Stimulated activated CD8-positive, alpha-beta memory T cell treated with anti-CD3 and anti-CD28 coated beads, Interleukin-15, amount 100 ng/mL, for 1 hour (primary cell): ENCODE results near the gene ANKRD39.

ENCODE experiments used
- DNase-seq: peaks from one replicate; pipeline ENCODE4 v3.0.0-alpha.2; 2020; ENCODE audit warnings: low read depth

Gene ANKRD39

DNA sequence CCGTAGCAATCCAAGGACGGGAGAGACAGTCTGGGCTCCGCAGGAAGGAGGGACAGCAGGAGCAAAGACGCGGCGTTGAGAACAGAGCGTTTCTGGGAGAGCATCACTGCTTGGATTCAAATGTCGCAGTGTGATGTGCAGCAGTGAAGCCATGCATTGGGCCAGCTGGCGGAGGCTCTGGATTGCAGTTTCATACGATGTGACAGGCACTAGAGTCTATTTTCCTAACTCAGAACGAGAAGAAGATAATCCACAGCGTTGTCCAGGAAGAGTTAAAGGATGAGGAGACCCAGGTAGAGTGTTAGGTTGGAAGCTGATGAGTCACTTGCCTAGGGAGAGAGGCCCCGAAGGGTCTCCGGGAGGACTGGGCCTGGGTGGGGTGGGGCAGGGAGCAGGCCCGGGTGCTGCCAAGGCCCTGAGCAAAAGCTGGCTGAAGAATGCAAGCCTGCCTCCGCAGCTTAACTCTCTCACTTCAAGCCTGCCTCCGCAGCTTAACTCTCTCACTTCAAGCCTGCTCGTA is 29.7 kb upstream of the ANKRD39 start:
- no peak for DNase-seq

DNA sequence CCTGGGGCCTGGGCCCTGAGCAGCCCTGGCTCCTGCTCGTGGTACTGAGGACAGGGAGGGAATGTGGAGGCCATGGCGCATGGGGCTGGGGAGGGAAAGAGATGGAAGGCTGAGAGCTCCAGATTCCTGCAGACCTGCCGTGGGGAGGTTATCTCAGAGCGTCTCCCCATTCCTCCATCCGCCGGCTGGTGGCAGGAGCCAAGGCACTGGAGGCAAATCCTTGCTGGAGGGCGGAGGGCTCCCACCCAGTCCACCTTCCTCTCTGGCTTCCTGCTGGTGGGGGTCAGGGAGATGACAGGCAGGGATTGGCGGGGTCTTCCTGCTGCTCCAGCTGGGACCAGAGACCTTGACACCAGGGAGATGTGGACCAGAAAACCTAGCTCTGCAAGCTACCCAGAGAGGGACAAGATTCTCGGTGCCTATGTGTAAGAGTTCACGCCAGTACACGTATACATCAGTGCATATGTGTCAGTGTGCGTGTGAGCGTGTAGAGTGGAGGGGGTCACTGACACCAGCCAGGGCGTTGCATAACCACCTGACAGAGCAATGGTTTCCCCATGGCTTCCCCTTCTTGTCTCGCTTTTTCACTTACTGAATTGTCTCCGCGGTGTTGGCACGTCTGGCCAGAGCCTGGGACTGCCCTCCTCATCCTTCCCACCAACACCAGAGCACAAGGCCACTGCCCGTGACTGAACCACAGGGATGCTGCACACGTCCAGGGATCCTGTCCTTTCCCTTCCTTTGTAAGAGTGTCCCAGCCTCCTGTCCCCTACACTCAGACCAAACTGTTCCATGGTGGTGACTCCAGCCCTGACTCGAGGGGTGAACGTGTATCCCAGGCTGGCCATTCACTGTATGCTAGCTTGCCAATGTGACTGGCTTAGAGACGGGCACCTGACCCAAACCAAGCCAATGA is 27.9 kb upstream of the ANKRD39 start:
- DNase-seq, result no peak

DNA sequence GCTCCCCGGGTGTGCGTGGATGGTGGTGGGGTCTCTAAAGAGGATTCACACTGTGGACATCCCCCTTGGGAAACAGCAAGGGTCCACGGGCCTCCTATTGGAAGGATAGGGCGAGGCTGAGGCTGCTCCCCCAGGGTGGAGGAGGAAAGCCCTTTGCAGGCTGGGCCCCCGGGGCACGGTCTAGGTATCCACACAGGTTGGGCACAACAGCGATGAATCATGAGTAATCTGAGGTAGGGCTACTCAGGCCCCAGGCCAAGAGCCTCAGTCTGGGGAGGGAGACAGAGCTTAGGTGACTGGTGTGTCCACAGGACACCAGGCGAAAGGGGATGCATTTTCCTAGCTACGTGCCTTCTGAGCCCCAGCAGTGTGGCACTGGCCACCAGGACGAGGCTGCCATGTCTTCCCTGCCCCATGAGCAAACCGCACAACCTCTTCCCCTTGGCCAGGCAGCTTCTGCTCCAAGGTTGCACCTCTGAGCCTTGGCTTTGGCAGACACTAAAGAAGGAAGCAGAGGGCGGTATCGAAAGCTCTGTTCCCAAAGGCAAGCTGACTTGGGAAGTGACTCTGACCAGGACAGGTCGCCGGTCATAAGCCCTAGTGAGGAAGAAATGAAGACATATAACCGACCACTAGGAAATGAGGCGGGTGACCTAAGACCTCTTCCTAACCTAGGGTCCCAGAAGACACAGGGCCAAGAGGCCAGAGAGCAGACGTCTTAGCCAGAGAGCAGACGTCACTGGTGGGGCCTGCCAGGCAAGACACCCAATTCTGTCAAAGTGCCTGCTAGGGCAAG is 26.7 kb upstream of the ANKRD39 start:
- no peak for DNase-seq

DNA sequence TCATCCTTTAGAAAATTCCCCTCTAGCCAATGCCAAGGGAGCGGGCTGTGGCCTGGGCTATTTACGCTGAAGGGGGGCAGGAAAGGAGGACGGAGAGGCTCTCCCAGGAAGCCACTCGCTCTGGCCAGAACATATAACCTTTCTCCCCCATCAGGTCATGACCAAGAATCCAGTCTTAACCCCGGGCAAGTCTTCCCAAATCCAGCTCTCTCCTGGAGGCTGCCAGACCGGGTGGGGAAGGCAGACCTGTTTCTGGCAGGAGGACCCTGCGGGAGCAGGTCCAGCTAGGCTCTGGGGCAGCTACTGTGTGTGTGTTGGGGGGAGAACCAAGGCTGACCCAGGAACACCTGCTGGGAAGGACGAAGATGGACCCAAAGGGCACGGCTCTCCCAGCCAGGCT is 25.5 kb upstream of the ANKRD39 start:
- no peak for DNase-seq

DNA sequence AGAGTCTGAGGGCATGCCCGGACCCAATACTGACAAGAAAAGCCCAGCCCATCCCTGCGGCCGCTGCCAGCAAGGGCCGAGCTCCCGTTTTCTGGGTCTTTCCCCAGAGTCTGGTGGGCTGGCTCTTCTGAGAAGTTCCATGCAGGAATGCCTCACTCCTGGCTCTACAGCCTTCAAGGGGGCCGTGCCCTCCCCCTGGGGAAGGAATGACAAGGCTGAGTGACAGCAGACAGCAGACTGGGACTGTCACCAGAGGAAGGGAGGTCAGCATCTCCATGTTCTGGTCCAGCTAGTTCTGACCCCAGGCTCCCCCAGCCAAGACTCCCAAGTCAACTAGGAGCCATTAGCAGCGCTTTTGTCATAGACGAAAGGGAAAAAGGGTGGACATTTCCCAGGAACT is 25.1 kb upstream of the ANKRD39 start:
- DNase-seq, result no peak

DNA sequence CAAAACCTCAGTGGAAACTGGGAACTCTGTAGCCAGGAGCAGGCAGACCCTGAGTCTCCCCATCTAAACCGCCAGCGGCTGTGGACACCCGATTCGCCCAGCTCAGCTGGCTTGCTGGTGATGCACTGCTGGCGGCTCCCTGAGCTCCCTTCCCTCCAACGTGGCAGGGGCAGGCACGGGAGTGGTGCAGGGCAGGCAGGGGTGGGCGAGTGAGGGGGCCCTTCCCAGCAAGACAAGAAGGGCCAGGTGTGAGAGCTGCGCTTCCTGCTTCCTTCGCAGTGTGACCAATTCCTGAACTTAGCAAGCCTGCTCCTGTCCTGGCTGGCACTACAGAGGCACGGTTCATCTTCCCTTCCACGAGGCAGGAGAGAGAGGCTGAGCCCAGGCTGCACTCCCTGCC is 24.4 kb upstream of the ANKRD39 start:
- no peak for DNase-seq

DNA sequence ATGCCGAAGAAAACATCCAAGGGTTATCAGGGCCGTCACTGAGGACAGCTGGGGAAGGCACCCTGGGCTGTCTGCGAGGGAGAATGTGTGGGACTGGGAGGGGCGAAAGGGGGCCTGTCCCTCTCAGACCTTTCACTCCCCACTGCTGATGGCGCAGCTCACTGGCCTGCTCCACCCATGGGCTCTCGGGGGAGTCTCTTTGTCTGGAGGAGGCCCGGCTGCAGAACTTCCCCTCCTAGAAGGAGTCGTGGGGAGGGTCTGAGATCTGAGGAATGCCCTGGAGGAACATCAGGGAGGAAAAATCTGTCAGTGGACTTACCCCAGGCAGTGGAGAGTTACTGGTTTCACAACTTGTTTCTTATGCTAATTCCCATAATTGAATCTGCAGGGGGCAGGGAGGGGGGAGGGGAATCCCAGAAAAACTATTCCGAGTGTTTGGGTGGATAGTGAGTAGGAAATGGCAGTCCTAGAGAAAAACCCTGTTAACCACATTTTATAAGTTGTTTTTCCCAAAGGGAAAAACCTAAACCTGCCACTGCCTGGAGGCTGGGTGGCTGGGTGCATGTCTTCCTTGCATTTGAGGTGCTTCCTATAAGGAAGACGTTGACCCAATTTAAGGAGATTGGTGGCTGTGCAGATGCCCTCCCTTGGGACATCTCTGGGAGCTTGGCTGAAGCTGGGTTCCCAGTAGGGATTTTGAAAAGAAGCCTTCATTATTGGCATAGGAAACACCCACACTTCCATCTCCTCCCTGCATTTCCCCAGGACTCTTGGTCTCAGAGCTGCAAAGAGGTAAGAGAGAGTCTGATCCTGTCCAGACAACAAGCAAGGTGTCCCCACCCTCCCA is 23.8 kb upstream of the ANKRD39 start:
- no peak for DNase-seq

DNA sequence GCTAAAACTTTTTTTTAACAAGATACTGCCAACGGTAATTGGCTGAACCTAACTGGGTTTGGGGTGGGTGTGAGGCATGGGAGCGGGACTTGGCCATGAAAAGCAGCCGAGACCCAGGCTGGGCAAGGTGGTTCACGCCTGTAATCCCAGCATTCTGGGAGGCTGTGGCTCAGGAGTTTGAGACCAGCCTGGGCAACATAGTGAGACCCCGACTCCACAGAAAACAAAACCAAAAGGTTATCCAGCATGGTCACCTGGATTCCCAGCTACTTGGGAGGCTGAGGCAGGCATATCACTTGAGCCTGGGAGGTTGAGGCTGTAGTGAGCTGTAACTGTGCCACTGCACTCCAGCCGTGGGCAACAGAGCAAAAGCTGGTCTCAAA is 23.1 kb upstream of the ANKRD39 start:
- DNase-seq, result no peak

DNA sequence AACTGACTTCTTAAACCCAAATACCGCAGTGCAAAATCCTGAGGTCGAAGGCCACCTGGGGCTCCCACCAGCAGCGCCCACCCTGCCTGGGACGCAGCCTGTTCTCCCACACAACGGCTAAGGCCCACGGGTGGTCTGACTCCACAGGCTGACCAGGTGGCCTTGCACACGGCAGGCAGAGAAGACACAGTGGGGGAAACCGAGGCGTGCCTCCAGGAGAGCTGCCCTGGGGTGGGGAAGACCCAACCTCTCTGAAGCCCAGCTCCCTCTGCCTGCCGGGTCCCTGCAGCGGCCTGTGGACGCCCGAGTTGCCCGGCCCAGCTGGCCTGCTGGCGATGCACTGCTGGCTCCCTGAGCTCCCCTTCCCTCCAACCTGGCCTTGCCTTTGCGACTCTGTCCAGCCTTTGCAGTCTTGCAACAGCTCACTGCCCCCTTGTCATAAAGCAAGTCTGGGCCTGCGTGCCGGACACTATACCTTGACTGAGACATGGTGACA is 21.8 kb upstream of the ANKRD39 start:
- no peak for DNase-seq

DNA sequence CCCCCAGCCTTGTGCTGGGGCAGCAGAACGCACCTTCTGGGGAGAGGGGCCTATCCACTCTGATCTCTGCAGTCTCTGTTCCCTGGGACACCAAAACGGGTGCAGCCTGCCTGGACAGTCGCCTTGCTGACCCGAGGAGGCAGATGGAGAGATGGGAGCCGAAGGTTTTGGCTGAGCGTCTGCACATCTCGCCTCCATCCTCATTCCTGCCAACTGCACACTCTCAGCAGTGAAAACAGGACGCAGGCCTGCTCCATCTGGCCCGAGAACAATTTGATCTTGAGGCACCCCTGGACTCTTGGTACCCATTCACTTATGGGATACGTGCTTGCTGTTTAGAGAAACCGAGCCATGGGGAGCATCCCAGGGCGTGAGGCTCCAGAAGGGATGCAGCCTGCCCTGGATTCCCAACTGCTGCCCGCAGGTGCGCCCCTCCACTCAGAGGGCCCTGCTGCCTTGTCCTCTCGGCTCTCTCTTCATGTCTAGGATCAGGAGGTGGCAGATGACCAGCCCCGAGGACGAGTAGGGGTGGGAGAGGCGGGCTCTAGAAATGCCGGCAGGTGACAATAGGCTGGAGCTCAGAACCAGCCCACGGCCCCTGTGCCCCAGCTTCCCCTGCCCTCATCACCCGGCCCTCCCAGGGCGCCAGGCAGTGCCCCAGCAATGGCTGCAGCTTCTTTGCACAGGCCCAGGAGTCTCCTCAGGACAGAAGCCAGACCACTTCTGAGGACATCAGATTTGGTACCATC is 21.2 kb upstream of the ANKRD39 start:
- no peak for DNase-seq

DNA sequence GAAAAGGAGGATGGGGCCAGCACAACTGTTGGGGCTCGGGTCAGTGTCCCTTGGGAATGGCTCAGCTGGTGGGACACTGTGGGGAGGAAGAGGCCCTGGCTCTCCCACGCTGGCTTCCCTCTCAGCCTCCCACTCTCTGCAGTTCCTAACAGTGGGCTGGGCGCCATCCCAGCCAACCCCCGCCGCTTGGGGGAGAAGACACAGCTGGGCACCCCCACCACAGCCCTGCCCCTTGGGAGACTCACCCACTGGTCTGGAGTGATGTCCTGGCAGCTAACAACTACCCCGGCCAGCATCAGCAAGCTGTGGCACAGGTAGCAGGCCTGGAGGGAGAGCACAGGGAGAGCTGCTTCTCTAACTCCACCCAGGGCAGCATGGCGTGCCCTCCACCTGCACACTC is 20.4 kb upstream of the ANKRD39 start:
- no peak for DNase-seq

DNA sequence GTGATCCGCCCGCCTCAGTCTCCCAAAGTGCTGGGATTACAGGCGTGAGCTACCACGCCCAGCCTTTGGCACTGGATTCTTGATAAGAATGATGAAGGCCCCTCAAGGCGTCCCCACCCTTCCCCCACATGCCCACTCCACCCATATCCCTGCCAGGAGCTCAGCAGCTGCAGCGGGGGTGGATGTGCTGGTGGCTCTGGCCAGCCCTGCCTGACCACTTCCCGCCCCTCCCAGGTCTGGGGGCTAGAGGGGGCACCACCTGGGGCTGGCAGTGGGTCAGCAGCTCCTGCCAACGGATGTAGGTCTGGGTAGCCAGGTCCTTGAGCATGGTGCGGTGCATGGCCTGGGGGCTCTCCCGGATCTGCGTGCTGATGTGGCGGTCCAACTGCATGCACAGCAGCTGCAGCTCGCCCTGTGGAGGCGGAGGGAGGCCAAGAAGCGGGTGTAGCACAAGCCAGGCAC is 19.8 kb upstream of the ANKRD39 start:
- DNase-seq, result no peak

DNA sequence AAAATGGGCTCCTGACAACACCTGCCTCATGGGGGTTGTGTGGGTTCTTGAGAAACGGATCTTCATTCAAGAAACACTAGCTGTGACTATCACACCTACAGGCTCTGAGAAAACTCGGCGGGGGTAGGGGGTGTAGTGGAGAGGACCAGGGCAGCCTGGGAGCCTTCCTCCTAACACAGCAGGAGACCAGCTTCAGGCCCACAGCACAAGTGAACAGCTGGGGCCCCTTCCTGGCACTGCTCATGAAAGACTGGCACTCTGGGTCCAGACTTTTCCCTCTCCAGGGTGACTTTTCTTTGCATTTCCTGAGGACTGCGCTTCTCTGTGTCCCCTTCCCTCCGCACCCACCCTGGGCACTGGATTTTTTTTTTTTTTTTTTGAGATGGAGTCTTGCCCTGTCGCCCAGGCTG is 19.2 kb upstream of the ANKRD39 start:
- DNase-seq, result no peak

DNA sequence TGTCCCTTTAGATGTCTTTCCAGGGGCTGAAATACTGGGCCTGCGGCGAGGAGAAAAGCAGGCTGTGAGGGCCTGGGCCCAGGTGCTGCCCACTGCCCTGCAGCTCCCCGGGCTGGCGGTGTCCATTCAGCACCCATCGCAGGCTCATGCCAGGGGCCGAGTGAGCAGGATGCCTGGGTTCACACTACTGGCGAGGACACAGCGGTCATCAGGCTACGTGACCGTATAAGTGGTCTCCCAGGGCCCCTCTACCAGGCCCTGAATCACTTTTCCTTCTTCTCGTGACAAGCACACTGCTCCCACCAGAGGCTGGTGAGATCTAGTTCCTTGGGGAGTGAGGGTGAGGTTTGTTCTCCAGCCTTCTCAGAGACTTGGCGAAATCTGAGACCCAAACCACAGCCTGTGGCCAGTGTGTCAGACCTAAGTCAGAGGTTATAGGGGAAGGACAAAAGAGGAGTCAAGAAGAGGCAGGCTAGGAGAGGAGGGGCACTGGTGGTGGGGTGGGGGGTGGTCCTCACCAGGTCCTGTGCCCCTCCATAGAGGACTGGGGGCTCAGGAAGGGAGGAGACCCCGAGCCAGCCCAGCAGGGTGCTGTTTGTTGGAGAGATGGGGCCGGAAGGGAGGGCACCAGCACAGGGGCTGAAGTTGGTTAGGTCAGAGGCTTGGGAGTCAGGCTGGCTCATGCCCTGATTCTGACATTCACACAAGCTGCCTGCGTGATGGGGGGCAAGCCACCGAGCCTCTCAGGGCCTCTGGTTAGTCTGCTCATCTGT is 18.6 kb upstream of the ANKRD39 start:
- no peak for DNase-seq

DNA sequence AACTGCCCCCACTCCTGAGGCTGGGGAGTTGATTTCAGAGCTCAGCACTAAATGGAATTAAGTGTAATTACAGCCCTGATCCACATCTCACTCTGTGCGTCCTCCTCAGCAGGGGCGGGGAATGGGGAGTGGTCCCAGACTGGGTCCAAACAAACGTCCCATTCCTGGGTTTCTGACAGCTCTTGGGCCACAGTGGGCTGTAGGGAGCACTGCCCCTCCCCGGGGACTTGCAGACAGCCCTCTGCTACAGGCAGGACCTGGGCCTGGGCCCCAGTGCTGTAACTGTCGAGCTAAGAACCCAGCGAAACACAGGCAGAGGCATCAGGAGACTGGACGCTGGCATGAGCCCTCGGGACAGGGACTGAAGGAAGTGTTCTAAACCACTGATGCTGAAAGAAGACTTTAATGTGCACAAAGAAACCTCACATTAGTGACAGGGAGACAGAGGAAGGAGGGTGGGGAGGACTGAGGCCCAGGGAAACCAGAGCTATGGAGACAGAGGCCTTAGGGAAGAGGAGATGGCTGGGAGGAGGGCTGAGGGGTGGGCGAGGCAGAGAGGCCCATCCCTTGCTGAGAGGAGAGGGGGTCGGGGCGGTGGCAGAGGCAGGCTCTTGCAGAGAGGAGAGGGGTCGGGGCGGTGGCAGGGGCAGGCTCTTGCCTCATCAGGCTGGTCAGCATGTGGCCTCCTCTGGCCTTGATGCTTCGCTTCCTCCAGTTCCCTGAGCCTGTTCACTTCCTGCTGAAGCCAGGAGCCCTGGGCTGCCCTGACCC is 17.9 kb upstream of the ANKRD39 start:
- no peak for DNase-seq

DNA sequence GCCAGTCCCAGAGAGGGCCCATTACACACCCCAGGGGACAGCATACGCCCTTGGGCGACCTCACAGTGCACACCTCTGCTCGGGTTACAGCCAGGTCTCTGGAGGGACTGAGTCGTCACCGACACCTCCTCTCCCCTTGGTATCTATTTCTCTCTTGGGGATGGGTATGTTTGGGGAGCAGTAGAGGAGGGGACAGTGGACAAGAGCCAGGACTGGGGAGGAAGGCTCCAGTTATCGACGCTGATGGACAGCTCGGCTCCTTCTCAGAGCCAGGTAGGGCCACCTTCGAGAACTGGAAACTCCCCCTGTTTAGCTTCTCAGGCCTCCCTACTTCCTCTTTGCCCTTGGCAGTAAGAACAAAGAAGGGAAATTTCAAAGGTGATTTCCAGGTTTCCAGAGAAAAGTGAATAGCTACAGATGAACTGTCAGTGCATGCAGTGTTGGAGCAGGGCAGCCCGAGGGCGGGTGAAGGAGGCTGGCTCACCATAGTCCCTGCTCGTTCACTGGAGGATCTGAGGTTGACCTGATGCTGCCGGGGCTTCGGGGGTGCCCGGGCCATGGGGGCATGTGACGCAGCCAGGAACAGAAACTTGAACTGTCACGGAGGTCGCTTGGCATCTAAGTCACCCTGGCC is 16.5 kb upstream of the ANKRD39 start:
- no peak for DNase-seq

DNA sequence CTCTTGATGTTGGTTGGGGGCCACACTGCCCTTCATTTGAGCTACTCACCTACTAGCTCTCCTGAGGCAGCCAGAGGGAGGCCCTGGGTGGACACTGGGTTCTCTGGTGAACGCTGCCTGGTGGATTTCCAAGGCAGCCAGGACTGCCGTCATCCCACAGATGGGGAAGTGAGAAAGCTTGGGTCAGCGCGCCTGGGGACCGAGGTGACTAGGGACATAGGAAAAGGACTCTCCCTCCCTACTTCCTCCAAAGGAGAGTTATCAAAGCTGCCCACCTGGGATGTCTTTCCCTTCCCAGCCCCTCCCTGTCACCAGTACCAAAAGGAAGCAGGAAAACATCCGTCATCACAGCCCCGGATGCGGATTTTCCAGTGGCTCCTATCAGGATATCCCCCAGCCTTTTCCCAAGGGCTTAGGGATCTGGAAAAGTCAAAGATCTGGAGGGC is 15.9 kb upstream of the ANKRD39 start:
- DNase-seq, result no peak

DNA sequence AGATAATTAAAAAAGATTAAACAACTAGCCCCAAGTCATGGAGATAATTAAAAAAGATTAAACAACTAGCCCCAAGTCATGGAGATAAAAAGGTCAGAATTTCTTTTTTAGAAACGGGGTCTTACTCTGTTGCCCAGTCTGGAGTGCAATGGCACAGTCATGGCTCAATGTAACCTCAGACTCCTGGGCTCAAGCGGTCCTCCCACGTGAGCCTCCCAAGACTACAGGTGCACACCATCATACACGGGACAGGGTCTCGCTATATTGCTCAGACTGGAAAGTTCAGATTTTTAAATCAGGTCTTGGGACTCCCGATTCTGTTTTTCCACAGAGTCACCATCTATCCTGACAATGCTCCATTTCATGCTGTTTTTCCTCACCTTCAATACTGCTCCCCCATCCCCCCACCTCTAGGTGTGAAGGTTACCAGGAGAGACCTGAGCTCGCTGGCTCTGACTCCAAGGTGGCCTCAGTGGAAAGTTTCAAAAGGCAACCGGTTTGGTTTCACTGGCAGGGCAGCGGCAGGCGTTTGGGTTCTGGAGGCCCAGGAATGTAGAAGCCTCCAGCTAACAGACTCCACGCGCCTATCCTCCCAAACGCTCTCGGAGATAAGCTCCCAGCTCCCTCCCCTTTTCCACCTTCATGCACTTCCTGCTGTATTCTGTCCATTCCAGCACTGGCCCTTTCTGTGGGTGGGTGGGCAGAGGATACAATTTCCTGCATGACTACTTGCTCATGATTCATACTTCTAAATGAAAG is 15.0 kb upstream of the ANKRD39 start:
- no peak for DNase-seq
